NCI-H128 (cell line): ENCODE measurements around the gene MAN1C1.

Experiments used
- DNase-seq: peaks from one replicate; lab custom pipeline; 2025; ENCODE audit not compliant: unreplicated experiment; lab: John Stamatoyannopoulos, UW

The MAN1C1 gene

DNA sequence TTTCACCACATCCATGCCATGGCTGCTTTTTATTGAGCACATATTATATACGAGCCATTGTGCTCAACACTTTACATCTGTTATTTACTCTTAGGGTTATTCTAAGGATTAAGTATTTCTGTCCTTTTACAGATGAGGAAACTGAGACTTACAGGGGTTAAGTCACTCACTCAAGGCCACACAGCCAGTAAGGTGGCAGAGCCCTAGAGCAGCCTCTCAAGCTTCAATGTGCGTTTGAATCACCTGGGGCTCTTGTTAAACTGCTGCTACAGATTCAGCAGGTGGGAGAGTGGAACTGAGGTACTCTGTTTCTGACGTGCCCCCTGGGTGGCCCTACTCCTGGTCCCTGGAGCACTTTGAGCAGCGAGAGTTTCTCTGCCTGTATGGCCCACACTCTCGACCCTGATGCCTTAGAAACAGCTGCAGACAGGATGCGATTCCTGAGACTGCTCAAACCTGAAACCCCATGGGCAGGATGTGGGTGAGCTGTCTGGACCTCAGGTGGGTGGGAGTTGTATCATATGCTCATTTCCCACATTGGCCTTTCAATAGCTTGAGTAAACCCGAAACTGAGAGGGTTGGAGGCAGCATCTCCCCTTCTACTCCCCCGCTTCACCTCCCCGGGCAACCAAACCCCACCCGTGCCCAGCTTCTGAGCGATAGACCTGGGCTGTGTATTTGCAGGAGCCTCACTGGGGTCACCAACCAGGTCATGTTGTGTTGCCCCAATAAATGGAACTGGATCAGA is 59.3 kb downstream of the MAN1C1 start:
- no peak for DNase-seq

DNA sequence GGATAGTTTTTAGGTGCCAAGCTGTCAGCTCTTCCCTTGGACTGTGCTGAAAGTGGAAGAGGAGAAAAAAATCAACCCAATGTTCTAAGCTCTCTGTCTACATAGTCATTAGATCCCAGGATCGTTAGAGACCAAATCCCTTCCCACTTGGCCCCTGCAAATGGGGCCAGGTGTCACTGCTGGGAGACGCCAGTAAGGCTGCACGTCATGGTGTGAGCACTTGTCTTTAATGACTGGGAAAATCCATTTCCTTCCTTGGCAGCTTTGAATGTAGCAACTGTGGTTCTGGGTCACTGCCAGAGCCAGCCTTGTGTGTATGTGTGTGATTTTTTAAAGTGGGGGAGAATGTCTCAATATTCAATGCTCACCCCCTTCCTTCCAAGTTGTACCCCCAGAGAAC is 59.9 kb downstream of the MAN1C1 start:
- peak; percentile 46 for DNase-seq

DNA sequence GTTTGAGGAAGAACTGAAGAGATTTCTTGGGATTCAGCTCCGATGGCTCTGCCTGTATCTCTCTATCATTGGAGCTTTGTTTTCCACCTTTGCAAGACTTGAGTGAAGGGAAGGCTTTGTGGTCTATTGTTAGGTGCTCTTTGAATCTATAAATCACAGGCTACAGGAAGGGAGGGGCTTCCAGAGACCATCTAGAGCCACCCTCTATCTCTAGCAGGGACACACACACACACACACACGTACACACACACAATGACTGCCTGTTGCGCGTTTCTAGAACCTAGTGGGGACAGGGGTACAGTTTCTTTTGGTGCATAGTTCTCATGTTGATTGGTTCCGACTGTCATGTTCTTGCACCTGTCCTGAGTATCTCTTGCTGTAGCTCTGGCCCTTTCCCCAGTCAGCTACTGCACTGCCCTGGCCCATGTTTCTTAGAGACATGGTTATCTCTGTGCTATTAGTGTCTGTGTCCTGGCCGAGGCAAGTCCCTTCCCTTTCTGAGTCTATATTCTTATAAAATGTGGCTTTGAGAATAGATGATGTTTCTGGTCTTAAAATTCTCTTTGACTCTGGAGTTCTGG is 60.7 kb downstream of the MAN1C1 start:
- DNase-seq = no peak

DNA sequence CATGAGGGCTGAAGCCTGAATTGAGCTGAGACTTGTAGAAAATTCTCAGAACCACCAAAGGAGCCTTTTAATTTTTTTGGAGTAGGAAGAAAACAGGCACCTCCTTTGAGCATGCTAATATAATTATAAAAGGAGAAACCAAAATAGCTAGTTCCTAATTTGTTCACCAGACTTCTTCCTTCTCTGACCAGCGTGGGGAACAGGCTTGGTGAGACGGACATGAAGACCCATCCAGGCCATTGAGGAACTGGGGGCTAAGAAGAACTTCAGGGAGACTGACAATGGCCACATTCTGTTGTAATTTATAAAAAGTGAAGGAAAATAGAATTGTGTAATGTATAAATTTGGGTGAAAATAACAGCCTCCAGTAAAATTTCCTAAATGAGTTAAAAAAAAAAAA is 62.6 kb downstream of the MAN1C1 start:
- DNase-seq = no peak

DNA sequence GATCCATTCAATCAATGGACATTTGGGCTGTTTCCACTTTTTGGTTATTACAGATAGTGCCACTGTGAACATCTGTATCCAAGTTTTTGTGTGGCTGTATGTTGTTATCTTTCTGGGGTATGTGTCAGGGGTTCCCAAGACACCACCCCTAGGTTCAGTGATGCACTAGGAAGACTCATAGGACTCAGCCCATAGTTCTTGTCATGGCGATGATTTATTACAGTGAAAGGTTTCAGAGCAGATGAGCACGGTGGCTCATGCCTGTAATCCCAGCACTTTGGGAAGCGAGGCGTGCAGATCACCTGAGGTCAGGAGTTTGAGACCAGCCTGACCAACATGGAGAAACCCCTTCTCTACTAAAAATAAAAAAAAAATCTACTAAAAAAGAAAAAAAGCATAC is 64.1 kb downstream of the MAN1C1 start:
- no peak for DNase-seq

DNA sequence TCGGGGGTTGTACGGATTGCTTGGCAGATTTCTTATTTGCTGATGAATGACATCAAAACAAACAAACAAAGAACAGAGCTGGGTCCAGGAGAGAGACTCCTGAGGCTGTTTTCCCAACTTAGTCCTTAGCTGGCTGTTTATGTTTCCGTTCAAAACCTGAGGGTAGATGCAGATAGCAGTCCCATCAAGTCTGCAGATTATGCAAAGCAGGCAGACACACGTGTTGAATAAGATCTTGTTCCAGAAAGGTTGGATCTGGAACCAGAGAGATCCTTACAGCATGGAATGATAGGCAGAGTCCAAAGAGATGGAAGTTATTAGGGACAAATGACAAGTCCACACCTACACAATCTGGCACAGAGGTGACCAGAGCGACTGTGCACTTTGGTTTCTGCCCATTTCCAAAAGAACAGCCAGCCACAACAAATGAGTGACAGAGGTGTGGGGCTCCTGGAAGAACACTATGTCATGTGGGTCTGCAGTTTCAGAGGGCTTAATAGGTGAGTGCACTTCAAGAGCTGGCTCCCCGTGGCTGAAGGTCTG is 65.5 kb downstream of the MAN1C1 start:
- DNase-seq = no peak

DNA sequence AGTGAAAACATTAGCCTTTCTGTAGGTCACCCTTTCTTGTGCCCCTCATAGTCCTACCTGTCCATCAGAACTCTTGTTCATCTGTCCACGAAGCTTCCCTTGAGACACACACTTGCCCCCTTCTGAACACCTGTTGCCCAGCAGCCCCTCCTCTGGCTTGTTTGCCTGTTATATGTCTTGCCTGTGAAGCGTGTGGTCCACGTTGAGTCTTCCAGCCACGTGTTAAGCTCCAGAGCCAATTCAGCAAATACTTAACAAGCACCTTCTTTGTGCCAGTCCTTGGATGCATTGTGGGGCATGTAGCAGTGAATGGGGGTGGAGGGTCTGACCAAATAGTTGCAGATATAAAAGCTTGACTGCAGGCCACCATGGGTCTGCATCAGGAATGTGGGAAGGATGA is 66.6 kb downstream of the MAN1C1 start:
- no peak for DNase-seq

DNA sequence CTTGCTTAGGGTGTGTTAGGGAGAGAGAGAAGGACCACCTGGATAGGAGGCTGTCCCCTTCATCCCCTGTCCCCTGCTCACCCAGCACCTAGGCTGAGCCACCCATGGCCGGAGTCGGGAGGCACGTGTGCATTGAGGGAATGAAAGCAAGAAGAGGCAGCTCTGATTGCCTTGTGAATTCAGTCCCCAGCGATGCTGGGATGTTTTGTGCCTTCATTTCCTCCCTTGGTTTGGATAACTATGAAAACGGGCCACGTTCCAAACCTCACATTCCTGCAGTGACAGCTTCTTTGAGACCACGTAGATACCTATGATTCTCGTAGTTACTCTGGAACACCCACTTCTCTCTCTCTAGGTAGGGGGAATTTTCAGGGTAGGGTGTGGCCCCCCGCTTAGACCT is 67.1 kb downstream of the MAN1C1 start:
- no peak for DNase-seq

DNA sequence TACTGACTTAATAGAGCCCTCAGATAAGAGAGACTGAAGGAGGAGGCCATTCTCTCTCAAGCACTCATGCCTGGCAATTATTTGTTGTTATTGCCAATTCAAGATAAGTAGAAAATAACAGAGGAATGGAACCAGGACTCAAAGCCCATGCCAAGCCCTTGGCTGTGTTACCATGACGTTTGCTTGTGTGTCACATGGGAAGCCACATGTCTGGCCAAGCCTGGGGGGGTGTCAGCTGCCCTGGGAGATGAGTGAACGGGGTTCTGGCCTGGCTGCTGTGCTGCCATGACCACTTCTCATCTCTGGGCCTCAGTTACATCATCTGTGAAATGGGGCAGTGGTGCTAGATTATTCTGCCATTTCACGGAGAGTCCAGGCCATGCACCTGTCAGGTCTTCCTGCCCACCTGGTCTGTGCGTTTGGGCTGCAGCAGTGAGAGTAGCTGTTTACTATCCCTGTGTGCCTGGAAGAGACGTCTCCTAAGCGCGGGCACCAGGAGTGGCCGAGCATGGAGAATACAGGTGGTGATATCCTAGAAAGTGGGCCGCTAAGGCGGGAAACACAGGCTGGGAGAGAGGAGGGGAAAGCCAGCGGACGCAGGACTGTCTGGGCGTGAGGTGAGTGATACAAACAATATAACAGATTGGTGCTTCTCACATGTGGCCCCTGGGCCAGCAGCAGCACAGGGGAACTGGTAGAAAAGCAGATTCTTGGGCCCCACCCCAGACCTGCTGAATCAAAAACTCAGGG is 67.8 kb downstream of the MAN1C1 start:
- no peak for DNase-seq

DNA sequence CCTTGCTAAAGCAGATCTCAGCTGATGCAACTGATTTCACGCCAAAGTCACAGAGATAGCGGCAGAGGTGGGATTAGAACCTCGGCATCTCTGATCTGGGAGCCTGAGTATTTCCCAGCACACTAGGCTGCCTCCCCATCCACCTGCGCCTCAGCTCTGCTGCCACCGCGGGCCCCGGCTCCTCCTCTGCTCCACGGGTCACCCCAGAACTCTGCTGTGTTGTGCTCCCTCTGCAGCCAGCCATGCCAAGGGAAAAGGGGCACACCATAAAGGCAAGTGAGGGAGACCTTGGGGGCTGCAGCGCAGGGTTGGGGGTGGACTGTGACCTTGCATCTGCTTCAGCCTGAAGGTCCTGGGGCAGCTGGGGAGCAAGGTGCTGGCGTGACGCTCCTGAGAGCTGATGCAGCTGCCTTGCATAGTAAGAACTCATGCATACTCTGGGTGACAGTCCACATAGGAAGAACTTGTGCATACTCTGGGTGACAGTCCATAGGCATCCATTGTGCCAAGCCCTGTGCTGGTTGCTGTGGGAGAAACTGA is 68.7 kb downstream of the MAN1C1 start:
- no peak for DNase-seq

DNA sequence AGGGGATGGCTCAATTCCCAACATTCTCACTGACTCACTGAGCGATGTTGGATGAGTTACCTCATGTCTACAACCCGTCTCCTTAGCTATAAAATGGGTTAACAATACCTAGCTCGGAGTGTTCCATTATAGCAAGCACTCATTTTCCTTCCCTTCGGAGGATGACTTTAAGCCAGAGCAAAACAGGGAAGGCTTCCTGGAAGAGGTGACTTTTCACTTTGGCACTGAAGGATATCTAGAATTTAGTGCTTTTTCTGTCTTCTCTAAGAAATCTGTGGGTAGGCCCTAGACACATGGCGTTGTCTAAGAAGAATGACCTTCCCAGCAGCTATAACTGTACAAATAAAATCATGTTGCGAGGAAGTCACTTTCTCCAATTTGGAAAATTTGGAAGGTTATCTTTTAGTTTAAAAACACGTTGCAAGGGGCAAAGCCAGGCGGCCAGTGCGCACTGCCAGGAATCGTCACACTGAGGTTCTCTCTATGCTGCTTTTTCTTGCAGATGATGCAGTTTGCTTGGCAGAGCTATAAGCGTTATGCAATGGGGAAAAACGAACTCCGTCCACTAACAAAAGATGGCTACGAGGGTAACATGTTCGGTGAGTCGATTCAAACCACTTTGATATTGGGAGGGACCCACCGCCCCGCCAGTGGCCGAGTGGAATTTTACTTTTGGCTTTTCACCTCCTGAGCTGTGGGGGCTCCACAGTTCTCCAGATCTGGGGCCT is 69.5 kb downstream of the MAN1C1 start:
- no peak for DNase-seq

DNA sequence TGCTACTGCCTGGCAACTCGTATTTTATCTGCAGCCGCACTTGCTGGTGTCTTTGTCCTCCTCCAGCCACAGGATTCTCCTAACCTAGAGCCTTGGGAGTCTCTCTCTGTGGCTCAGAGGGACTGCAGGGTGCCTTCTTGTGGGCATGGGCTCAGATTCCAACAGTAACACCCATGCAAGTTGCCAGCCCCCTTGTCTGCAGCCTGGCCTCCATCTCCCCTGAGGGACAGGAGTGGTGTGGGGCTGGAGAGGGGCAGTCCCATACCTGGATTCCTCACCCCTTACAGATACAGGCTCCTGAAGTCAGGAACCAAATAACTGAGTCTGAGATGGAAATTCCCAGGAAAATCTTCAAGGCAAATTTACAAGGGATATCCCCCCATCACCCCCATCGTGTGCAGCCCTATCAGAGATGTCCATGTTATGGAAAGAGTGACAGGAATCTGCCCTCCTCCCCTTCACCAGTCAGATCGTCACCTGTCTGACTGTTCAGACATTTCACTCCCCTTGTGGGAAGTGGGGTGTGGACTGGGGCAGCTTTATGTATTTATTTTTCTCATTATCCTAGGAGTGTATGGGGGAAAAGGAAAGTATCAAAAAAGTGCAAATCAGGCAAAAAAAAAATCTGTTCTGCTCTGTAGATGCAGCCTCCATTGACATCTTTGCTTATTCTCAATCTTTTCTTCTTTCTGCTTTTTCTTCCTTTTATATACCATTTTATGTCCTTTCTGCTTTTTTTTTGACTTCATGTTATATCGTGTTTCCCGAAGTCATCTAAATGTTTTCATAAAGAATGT is 70.8 kb downstream of the MAN1C1 start:
- DNase-seq = no peak

DNA sequence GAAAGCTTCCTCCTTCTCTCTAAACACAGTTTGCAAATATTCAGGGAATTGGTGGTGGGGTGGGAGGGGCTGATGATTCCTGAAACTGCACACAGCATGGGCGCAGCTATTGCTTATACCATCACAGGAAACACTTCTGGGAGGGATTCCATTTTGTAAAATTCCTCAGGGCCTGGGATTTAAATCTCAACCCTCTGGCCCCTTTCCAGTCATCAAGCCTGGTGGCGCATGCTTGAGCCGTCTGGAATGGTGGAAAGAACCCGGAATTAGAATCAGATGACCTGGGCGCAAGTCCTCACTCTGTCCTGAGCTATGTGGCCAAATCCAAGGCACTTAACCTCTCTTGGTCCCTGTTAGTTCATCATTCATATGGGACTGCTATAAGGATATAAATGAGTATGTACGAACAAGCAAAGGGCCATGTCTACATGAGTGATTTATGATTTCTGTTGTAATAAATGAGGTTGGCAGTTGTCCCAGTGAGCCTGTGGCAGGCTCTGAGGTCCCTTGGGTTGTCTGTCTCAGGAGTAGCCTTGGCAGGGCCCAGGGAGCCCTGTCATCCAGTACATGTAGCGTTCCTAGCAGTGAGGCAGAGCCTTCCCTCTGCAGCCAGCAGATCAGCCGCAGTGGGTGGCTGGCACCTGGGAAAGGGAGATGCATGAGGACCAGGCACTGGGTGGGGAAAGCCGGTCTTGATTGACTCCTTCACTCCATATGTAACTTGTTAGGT is 72.0 kb downstream of the MAN1C1 start:
- DNase-seq = no peak

DNA sequence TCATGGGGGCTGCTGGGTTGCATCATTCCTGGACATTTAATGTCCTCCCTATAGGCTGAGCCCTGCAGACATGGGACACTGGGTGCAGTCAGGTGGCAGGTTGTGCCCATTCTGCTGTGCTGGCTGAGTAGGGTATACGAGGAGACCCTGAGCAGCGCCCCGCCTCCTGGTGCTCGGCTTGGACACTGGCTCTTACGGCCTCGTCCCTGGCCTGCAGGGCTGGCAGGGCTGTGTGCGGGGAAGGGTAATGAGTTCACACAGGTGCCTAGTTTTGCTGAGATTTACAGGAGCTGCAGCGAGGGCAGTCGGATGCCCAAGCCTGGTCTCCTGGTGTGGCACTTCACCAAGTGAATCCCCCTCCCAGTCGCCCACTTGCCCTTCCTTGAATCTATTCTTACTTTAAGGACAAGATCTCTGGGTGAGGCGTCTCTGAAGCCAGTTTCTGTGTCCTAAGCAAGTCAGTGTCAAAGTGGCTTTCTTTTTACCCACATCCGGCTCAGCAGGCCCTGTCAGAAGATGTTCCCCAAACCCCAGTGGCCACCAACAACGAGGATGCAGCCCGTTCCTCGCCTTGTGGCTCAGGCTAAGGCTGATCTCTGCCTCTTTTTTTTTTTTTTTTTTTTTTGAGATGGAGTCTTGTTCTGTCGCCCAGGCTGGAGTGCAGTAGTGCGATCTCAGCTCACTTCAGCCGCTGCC is 73.2 kb downstream of the MAN1C1 start:
- no peak for DNase-seq

DNA sequence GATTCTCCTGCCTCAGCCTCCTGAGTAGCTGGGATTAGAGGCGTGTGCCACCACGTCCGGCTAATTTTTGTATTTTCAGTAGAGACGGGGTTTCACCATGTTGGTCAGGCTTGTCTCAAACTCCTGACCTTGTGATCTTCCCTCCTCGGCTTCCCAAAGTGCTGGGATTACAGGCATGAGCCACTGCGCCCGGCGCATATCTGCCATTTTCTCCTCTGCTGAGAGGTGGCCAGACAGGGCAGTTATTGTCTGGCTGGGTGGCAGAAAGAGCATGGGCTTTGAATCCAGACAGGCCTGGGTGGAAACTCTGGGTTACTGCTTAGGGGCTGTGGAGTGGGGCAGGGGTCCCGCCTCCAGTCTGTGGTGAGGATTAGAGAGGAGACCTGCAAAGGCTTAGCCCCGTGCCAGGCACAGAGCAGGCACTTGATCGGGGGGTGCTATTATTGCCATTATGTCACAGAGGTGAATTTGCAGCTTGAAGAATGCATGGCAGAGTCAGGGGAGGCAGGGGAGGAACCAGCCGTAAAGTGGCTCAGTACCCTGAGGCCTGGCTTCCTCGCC is 73.9 kb downstream of the MAN1C1 start:
- no peak for DNase-seq

DNA sequence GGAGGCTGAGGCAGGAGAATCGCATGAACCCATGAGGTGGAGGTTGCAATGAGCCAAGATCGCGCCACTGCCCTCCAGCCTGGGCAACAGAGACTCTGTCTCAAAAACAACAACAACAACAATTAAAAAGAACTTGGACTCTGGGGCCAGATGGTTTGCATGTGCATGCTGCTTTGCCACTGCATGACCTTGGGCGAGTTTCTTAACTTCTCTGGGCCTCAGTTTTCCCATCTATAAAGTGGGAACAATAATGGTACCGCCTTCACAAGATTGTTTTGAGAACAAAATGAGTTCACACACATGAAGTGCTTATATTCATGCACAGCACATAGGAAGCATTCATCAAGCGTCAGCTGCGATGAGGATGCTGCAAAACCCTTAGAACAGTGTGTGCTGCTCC is 74.6 kb downstream of the MAN1C1 start:
- DNase-seq = no peak

DNA sequence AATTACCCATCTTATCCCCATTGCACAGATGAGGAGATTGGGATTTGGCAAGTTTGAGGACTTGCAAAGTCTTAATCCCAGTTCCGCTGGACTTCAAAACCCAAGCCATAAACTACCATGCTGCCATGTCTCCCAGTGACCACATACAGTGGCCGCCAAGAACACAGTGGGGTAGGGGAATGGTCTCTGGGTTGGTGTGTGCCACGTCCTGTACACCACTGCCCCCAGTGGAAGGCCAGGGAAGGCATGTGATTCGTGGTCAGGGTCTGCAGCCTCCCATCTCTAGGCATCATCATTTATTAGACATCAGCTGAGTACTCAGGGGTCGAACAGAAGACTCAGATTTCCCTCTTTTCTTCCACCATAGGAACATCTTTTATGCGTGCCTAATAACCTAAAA is 76.0 kb downstream of the MAN1C1 start:
- no peak for DNase-seq

DNA sequence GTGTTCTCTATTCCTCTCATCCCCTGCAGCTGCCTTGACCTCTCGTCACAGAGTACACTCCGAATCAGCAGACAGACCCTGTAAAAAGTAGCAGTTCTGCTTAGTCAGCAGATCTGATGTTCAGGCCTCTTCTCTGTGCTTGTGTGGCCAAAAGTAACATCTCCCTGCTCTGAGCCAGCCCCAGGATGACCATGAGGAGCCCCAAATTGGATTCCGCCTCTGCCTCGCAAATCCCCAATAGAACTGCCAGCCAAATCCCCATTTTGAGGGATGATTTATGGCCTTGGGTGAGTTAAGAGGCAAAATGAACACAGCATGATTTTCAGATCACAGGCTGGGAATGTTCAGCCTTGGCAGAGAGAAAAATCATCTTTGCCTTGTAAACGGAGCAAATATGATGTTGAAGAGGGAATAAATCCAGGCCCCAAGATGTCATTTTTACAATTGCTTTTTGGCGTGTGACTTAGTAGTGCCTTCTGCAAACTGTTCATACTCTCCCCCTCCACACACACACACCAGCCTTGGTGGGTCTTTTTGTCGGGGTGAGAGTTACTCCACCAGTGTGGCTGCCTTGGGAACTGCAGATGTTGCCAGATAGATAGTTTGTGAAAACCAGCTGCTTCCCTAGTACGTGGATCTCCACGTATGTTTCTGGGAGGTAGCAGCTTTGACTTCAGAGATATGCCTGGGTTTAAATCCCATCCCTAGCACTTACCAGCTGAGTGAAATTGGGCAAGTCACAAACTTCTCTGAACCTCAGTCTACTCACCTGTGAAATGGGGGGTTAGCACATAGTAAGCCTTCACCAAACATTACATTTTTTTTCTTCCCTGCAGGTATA is 77.8 kb downstream of the MAN1C1 start:
- DNase-seq = no peak
